ENCODE data around the gene JAK1. TPM values are rescaled to one million over a fixed set of nuclear protein-coding genes. Genes with fewer than 3 reads are reported as not detected.

Gene JAK1
- total RNA-seq, 3 donors from 2014 or later (not counting 1 experiment from before 2014, with no cell fraction given), result 507 to 626 (median 526) TPM

- no peaks in the 10 kb centered on the region for H3K9me3 Mint-ChIP-seq
- no peaks in the 10 kb centered on the region for H3K27me3 ChIP-seq (ENCODE audit: control insufficient read depth, insufficient read depth, low read length)
- peaks cover 70% of the 10 kb centered on the region for H3K4me1 ChIP-seq (ENCODE audit: control insufficient read depth, insufficient read depth, low read length)
- H3K4me3 ChIP-seq (ENCODE audit: low read length), result no peak overlapping the region
- H3K4me3 Mint-ChIP-seq, result peak overlapping the region; percentile 83
- peaks cover 97 to 98% of the 10 kb centered on the region in 2 donors for H3K4me1 Mint-ChIP-seq
- H3K27ac Mint-ChIP-seq, result peak overlapping the region; percentile 86 to 93
- no peak for DNase-seq
- H3K36me3 Mint-ChIP-seq, result no peaks in the 10 kb centered on the region
- H3K27ac ChIP-seq (ENCODE audit: low read length), result no peak overlapping the region
- peaks cover 4% of the 10 kb centered on the region for H3K36me3 ChIP-seq (ENCODE audit: control insufficient read depth, insufficient read depth, low read length)
- no peak for ATAC-seq
- no peaks in the 10 kb centered on the region for H3K27me3 Mint-ChIP-seq (ENCODE audit: low read depth in 2 of 2)
- H3K9me3 ChIP-seq (ENCODE audit: control insufficient read depth, insufficient read depth, low read length), result no peaks in the 10 kb centered on the region
- no peak for TF ChIP-seq CTCF (IDR thresholded peaks at IDR 0.05)
- intact Hi-C loops (cut with micrococcal nuclease), result no loop called here
- 66% methylated on average over 4 of the region's 4 CpGs for WGBS (ENCODE audit: insufficient coverage)
Measured at GRCh38 chr1:64887689-64888217, 78.6 kb downstream of the JAK1 start.

- Histone ChIP-seq H3K36me3 (ENCODE audit: control insufficient read depth, insufficient read depth, low read length) (peaks cover 7% of the 10 kb centered on the region), H3K27ac (ENCODE audit: low read length) (no peak overlapping the region), H3K4me3 (ENCODE audit: low read length) (no peak overlapping the region), H3K9me3 (ENCODE audit: control insufficient read depth, insufficient read depth, low read length) (no peaks in the 10 kb centered on the region), H3K27me3 (ENCODE audit: control insufficient read depth, insufficient read depth, low read length) (no peaks in the 10 kb centered on the region), H3K4me1 (ENCODE audit: control insufficient read depth, insufficient read depth, low read length) (peaks cover 64% of the 10 kb centered on the region)
- peak overlapping the region; percentile 86 to 93 for H3K27ac Mint-ChIP-seq
- DNase-seq, result no peak
- ATAC-seq, result no peak
- peak overlapping the region; percentile 61 for H3K4me3 Mint-ChIP-seq
- TF ChIP-seq CTCF (IDR thresholded peaks at IDR 0.05), result no peak
- intact Hi-C loops (cut with micrococcal nuclease), result no loop called here
- H3K4me1 Mint-ChIP-seq, result peaks cover 97 to 98% of the 10 kb centered on the region in 2 donors
- no peaks in the 10 kb centered on the region for H3K9me3 Mint-ChIP-seq
- H3K27me3 Mint-ChIP-seq (ENCODE audit: low read depth in 2 of 2), result no peaks in the 10 kb centered on the region
- no peaks in the 10 kb centered on the region for H3K36me3 Mint-ChIP-seq
- 79% methylated on average over 4 of the region's 4 CpGs for WGBS (ENCODE audit: insufficient coverage)
Measured at GRCh38 chr1:64886877-64887276, 79.5 kb downstream of the JAK1 start.

- ATAC-seq (no peak), DNase-seq (no peak)
- Histone ChIP-seq H3K27me3 (ENCODE audit: control insufficient read depth, insufficient read depth, low read length) (no peaks in the 10 kb centered on the region), H3K9me3 (ENCODE audit: control insufficient read depth, insufficient read depth, low read length) (no peaks in the 10 kb centered on the region), H3K4me3 (ENCODE audit: low read length) (no peak overlapping the region), H3K4me1 (ENCODE audit: control insufficient read depth, insufficient read depth, low read length) (peaks cover 61% of the 10 kb centered on the region), H3K36me3 (ENCODE audit: control insufficient read depth, insufficient read depth, low read length) (peaks cover 7% of the 10 kb centered on the region), H3K27ac (ENCODE audit: low read length) (no peak overlapping the region)
- no peak for TF ChIP-seq CTCF (IDR thresholded peaks at IDR 0.05)
- intact Hi-C loops (cut with micrococcal nuclease), result loop anchor here (2.0 kb wide), 1 partner anchor 79 kb away; no protein-coding TSS in a partner anchor
- H3K4me1 Mint-ChIP-seq, result peaks cover 95% of the 10 kb centered on the region in 2 donors
- no peaks in the 10 kb centered on the region for H3K36me3 Mint-ChIP-seq
- H3K9me3 Mint-ChIP-seq, result no peaks in the 10 kb centered on the region
- 91% methylated on average over 5 of the region's 6 CpGs for WGBS (ENCODE audit: insufficient coverage)
- H3K27ac Mint-ChIP-seq, result peak overlapping the region; percentile 79 to 93
- H3K4me3 Mint-ChIP-seq, result peak overlapping the region; percentile 61
- H3K27me3 Mint-ChIP-seq (ENCODE audit: low read depth in 2 of 2), result no peaks in the 10 kb centered on the region
Measured at GRCh38 chr1:64885648-64886047, 80.7 kb downstream of the JAK1 start.
